Daoy (cell line): ENCODE data around the gene COA1. TPM values are rescaled to one million over a fixed set of nuclear protein-coding genes. Genes with fewer than 3 reads are reported as not detected.
A peak's percentile ranks its signal among the peaks of the same experiment; 100 is the strongest.
"Not testable (repeated sequence)": the region's sequence is repeated elsewhere in the genome, so short reads cannot be mapped to it uniquely, and the experiment has no call there.

Source experiments
- DNase-seq: peaks from one replicate; pipeline ENCODE4 v3.0.0-alpha.2; 2015; ENCODE audit warnings: low read depth
- total RNA-seq: library from RNA; depleted of rRNA; stranded (reverse); fragments of >200 nt; shearing (Covaris generic); gene quantifications from 2 replicates; pipeline ENCODE4 v1.2.3, GENCODE V29; 2014

COA1 gene
- total RNA-seq, 1 experiment from 2014 or later = 162 TPM

DNA sequence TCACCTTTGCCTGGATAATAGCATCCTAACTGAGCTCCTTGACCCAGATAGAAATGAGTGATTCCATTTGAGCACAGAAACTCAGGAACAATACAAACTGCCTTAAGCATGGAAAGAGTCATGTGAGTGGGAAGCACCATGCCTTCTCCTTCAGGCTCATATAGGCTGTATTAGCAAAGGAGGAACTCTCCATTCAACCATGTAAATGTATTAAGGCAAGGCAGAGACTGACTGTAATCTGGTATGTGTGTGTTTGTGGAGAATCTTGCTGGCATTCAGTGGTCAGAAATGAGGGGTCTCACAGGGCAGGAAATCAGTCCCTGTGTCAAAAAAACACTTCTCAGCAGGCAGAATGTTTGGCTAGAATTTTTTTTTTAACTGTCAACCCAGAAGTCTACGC is 40.2 kb downstream of the COA1 start:
- no peak for DNase-seq

DNA sequence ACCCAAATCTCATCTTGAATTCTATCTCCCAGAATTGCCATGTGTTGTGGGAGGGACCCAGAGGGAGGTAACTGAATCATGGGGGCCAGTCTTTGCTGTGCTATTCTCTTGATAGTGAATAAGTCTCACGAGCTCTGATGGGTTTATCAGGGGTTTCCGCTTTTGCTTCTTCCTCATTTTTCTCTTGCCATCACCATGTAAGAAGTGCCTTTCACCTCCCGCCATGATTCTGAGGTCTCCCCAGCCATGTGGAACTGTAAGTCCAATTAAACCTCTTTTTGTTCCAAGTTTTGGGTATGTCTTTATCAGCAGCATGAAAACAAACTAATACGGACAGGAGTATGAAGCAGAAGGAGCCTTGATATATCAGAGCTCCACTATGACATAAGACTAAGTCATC is 41.5 kb downstream of the COA1 start:
- not testable (repeated sequence) for DNase-seq

DNA sequence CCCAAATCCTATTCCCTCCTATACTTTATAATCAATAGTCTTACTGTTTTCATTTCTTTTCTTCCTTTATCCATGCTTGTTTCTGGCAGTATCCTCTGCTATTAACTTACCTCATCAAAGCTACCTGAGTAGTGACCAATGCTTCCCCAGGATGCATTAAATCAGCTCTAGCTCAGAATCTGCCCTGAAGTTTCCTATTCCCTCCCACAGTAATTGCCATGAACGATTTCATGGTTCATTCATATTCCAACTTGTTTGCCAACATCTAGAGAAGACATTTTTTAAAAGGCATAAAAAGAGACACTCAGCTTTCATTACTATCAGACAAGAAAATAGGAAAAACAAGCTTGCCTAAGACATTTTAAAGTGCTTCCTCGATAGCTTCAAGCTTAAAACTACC is 42.3 kb downstream of the COA1 start:
- no peak for DNase-seq

DNA sequence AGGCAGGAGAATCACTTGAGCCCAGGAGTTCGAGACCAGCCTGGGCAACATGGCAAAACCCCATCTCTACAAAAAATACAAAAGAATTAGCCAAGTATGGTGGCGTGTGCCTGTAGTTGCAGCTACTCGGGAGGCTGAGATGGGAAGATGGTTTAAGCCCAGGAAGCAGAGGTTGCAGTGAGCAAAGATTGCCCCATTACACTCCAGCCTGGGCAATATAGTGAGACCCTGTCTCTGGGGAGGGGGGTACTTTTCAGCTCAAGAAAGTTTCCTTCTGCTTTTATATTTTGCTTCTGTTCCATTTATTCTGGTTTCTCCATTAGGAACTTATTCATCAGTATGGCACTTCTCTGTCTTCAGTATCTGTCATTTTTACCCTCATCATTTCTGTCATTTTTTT is 48.6 kb downstream of the COA1 start:
- DNase-seq = no peak

DNA sequence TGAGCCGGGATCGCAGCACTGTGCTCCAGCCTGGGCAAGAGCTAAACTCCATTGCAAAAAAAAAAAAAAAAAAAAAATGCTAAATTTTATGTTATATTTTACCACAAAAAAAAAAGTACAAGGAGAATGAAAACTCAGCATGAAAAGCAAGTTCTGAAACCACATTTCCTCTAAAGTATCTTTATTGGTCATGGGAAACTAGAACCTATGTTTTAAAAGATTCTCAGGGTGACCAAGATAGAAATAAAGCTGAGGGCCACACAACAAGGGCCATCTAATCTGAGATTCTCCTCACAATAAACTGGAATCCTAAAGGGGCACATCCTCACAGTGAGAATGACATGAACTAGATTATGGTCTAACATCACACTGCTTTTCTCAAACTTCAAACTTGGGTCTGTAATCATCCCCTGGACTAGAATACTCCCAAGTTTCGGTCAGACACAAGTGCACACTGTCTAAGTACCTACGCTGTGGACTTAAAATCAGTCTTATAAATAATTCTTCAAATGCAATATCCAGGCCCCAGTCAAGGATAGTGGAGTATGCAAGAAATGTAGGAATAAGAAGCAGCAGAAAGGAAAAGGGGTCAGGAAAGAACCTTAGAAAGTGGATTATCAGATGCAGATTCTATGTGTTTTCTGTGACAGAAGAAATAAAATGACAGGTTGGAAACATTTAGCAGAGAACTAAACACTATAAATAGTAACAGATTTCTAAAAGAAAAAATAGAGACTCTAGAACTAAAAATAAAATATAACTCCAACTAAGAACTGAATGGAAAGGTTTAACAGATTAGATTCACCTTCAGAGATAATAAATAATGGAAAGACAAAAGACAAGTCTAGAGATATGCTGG is 49.9 kb downstream of the COA1 start:
- DNase-seq = no peak

DNA sequence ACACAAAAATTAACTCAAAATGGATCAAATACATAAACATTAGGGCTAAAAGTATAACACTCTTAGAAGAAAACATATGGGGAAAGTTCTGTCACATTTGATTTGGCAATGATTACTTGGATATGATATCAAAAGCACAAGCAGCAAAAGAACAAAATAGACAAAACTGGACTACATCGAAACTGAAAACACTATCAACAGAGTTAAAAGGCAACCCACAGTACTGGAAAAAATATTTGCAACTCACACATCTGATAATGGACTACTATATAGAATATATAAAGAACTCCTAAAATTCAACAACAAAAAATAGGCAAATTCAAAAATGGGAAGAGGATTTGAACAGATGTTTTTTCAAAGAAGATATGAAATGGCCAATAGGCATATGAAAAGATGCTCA is 51.0 kb downstream of the COA1 start:
- DNase-seq = no peak

DNA sequence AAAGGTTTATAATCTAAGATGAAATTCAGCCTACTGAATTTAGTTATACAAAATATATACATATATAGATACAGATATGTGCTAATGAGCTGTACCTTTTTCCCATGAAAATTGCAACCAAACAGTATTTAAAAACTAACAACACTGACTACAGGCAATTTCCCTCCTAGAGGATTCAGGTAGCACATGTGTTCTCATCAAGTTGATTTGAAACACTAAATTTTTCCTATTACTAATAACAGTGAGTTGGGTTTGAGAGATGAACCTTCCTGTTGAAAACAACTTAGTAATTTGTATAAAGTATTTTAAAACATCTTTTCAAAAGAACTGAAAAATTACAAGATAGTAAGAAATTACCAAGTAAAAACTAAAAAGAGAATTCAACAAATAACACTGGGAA is 51.5 kb downstream of the COA1 start:
- no peak for DNase-seq

DNA sequence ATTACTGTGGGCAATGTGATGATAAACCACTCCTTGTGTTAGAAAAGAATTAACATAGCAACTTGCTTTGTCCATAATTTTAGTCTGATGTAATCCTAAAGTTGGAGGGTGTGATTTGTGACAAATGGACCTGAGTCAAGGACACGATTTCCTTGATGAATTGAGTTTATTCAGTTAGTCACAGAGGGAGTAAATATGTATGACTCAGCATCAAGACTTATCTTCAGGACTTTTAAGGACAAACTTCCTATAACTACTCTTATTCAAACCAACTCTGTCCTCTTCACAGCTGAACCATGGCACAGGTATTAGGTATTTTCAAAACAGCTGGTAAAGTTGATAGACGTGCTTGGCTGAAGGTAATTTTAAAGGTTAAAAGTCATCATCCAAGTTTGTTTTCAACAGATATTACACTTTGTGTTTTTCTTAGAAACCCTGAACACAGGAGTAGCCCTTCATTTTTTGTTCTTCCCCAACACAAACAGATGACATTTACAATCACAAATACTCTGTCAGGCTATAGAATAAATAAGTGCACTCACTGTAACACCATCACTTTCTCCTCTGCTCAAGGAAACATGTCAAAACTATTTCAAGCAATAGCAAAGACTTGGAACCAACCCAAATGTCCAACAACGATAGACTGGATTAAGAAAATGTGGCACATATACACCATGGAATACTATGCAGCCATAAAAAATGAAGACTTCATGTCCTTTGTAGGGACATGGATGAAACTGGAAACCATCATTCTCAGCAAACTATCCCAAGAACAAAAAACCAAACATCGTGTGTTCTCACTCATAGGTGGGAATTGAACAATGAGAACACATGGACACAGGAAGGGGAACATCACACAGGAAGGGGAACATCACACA is 54.5 kb downstream of the COA1 start:
- peak; percentile 86 for DNase-seq

DNA sequence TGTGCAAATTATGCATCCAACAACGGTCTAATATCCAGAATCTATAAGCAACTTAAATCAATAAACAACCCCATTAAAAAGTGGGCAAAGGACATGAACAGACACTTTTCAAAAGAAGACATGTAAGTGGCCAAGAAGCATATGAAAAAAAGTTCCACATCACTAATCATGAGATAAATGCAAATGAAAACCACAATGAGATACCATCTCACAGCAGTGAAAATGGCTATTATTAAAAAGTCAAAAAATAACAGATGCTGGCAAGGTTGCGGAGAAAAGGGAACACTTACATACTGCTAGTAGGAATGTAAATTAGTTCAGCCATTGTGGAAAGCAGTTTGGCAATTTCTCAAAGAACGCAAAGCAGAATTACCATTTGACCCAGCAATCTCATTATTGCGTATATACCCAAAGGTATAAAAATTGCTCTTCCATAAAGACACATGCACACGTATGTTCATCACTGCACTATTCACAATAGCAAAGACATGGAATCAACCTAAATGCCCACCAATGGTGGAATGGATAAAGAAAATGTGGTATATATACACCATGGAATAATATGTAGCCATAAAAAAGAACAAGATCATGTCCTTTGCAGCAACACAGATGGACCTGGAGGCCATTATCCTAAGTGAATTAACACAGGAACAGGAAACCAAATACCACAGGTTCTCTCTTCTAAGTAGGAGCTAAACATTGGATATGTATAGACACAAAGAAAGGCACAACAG is 55.9 kb downstream of the COA1 start:
- not testable (repeated sequence) for DNase-seq

DNA sequence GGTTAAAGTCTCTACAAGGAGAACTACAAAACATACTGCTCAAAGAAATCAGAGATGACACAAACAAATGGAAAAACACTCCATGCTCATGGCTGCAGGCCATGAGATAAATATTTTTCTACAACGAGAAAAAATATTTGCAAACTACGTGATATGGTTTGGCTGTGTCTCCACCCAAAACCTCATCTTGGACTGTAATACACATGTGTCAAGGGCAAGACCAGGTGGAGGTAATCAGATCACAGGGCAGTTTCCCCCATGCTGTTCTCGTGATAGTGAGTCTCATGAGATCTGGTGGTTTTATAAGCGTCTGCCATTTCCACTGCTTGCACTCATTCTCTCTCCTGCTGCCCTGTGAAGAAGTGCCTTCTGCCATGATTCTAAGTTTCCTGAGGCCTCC is 57.8 kb downstream of the COA1 start:
- DNase-seq = no peak

DNA sequence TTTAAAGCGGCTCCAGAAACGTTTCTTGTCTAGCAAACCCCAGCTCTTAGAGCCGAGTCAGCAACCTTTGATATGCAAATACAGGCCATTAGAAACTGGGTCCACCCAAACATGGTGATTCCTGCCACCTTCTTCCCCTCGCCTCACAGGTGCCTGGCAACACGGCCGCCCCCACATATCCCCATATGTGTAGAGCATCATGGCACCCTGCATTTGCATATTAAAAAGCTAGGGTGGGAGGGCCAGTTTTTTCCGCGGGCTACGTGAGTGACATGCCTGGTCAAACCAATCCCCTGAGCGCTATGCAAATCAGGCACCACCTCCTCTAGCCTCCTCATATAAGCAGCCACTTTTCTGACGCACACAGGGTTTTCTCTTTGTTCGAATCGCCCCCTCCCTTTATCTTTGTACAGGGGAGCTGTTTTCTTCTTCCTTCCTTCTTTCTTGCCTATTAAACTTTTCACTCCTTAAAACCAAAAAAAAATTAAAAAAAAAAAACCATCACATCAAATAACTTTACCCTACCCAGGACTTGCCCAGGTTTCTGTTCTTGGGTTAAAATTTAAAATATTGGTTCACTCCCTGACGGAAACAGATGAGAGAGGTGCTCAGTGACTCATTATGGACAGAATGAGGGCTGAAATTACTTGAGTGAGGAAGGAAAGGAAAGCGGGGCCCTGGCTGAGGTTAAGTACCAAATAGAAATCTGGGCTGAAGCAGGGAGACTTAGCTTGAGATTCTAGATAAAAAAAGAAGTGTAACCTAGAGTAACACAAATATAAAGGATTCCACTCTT is 59.8 kb downstream of the COA1 start:
- DNase-seq = no peak

DNA sequence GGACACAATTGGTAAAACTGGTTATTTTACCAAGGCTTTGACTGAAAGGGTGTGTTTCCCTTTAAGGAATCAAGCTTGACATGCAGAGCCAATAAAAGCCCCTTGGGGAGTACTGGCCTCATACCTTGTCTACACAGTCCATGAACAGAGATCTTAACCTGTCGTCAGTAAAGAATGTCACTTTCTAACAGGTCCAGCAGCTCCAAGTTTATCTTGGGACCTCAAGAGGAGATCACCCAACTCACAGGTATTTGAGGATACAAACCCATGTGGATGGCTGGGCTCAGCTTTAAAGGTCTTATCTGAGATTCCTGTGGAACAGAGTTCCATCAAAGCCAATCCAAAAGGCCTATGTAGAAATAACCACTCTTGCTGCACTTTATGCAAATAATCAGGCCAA is 61.3 kb downstream of the COA1 start:
- no peak for DNase-seq

DNA sequence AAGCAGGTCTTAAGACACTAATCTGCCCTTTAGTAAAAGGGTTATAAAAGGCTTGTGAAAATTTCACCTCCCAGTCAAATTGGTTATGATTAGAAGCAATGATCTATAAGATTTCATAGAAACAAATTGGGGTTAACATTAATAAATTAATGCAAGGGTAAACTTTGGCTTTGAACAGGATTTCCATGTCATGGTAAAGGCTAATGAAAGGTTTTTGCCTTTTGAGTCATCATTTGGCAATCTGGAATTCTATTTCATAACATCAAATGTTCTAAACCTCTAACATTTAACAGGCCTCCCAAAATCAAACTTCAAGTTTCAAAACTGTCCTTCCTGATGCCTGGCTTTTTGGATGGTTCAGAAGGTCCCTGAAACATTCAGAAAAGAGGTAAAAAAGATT is 62.4 kb downstream of the COA1 start:
- DNase-seq = no peak

DNA sequence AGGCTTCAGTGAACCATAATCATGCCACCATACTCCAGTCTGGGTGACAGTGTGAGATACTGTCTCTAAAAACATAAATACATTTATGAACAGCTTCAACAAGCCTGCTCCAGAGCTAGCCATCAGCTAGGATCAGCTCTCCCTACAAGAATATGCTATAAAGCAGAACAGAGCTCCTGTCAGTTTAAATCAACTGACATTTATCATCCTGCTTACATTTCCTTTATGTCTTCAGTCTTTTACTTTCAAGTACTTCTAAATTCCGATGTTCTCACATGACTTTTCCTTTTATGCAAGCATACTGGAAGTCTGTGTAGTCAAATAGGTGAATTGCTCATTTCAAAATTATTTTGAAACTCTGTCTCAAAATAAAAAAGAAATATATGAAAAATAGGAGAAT is 64.6 kb downstream of the COA1 start:
- no peak for DNase-seq

DNA sequence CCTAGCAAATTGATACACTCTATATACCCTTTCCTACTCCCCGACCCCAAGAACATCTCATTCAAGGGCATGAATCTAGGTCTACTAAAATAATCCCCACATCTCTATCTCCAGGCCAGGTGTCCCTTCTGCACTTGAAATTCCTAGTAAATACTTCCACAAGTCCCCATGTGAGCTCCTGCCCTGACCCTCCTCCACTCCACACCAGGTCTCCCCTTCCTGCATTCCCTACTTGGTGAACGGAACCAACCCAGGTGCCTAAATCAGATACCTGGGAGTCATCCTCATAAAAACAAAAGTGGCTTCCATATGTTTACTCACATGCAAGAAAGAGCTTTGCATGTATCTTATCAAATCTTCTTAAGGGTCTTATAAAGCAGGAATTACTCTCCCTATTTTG is 69.2 kb downstream of the COA1 start:
- DNase-seq = no peak

DNA sequence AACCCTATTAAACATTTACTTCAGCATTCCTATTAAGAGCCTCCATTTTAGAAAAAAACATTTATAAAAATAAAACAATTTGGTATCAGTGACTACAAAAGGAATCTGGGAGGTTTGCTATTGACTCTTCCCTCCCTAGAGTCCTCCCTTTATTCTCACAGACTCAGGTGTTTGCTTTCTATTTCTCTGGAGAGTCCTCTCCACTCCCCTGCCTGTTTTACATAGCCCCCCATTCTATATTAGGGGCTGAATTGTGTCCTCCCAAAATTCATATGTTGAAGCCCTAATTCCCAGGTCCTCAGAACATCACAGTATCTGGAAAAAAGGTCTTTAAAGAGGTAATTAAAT is 69.8 kb downstream of the COA1 start:
- DNase-seq = no peak

DNA sequence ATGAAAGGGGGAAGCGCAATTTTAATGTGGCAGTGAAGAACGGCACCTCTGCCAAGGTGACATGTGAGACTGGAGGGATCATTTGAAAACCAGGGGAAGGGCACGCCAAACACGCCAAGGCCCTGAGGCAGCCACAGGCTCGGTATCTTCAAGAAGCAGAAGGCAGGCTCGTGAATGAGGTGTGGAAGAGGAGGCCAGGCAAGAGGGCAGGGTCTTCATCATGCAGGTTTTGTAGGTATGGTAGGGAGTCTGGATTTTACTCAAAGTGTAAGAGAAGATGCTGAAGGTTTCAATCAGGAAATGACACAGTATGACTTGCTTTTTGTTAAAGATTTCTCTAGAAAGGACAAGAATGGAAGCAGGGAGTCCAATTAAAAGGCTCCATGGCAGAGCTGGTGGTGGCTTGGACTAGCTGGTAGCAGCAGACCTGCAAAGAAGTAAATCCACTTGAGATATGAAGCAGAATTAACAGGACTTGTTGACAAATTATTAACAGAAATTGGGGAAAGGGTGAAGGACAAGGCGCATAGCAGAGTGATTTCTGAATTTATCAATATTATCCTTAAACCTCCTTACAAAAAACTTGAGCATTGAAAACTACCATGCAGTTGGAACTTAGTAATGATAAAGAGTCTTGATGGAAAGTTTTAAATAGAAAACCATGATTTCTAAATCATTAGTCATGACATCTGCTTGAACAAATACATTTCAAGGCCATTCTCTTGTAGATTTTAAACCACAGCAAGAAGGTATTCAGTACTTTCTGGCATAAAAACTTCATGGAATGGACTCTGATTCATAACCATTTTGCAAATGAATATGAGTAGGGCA is 70.4 kb downstream of the COA1 start:
- DNase-seq = no peak

DNA sequence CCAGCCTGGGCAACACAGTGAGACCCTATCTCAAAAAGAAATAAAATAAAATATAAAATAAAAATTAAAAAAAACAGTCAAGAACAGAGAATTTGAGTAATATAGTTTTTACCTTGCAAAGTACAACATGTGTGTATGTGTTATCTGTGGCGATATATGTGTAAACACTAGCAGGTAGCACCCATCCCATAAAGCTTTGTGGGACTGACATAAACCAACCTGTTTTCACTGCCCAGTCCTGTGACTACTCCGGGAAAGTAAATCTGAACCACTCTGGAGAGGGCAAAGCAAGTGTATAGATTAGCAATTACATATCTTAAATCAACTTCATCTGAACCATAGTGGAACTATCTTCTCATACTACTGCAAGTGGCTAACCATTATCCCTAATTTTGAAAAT is 72.3 kb downstream of the COA1 start:
- DNase-seq = no peak

DNA sequence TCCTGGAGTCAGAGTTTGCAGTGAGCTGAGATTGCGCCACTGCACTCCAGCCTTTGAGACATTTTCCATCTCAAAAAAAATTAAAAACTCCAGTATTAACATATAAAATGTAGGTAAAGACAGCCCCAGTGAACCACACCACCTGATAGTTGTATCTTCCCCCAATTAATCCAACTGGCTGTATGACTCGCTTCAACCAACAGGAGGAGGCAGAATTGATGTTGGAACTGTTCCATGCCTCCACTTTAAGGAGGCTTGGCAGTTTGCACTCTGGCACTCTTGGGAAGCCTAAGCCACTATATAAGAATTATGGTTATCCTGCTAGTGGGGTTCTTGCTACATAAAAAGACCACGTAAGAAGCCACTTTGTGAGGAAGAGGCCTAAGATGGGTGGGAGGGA is 73.7 kb downstream of the COA1 start:
- DNase-seq = peak; percentile 59

DNA sequence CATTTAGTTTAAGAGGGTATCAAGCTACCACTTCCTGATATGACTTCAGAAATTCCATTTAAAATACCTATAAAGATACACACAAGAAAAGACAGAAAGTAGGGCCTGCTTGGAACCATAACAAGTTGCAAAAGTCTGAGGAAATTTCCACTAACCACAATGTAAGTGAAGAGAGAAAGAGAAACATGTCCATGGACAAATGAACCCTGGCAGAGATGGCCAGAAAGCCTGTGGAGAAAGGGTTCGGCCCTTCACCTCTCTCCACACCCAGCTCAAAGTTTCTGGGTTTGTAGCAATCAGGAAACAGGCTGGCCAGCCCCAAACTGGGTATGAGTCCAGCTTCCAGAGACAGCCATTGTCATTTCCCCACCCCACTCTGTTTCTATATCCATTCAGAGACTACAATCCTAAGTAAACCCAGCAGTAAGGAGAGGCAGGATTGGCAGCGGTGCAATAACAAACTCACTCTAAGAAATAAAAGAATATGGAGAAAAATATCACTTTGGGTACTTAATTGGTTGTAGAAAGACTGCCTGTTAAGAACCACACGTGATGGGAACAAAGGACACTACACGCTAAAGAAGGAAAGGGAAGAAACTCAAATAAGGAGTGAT is 75.3 kb downstream of the COA1 start:
- DNase-seq = no peak
